Daoy (cell line): ENCODE measurements around the gene A4GNT. TPM values are rescaled to one million over a fixed set of nuclear protein-coding genes. Genes with fewer than 3 reads are reported as not detected.
"Not testable (repeated sequence)": the region's sequence is repeated elsewhere in the genome, so short reads cannot be mapped to it uniquely, and the experiment has no call there.

ENCODE experiments used
- DNase-seq: peaks from one replicate; pipeline ENCODE4 v3.0.0-alpha.2; 2015; ENCODE audit warnings: low read depth
- total RNA-seq: library from RNA; depleted of rRNA; stranded (reverse); fragments of >200 nt; shearing (Covaris generic); gene quantifications from 2 replicates; pipeline ENCODE4 v1.2.3, GENCODE V29; 2014; rRNA removed

The A4GNT gene
- total RNA-seq: not detected in 2 replicates

DNA sequence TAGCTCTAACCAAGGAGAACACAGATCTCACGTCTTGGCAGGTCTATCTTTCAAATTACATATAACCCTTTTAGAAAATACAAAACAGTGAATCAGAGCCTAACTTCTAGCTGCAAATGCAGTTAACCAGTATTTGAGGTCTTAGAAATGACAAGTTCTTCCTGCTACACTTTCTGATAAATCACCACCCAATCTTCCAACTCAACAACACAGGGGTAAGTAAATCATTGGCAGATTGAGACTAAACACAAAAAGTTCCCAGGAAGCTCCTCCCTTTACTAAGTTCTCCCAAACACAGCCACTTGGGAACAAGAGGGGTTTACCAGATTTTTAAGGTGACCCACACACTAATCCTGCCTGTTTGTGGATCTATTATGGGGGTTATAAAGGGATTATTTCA lies at the start of gene A4GNT:
Gene A4GNT (minus strand): TSS at position 152 of the 400 bp plus-strand sequence. CDS start 1,134 bp downstream, outside the sequence.
- DNase-seq: no peak

DNA sequence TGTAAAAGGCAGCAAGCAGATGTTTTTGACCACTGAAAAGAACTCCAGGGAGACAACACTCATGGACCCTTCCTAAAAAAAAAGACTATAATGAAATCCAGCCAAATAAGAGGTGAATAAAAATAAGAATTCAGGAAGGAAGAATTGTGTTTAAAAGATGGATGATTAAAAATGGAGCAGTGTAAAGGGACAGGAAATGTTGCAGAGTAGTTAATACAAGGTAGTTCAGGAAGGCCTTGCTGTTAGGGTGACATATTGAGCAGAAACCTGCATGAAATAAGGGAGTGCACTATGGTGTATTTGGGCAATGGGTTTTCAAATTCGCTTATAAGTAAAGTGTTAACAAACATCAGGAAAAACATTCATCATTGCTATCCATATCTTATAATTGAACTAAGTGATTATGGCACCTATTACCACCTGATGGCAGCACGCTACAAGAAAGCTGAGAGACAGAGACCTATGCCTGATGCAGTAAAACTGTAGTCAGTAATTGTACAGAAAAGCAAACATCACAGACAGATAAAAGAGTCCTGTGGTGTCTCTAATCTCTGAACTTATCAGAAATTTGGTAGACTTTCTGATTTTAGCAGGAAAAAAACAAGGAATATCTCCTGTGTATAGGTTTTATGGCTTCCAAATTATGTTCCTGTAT lies 48.3 kb upstream of the A4GNT start:
- DNase-seq: peak; percentile 29

- DNase-seq: peak; percentile 83
These were observed 42.4 kb upstream of the A4GNT start, which contains the start of gene DBR1 for GRCh38 chr3:138174421-138175131. TSS of gene DBR1 (minus strand) at chr3:138174921. CDS start at chr3:138174795, 126 bp downstream.

- DNase-seq: no peak
These were observed 41.7 kb upstream of the A4GNT start for GRCh38 chr3:138173769-138174420.

DNA sequence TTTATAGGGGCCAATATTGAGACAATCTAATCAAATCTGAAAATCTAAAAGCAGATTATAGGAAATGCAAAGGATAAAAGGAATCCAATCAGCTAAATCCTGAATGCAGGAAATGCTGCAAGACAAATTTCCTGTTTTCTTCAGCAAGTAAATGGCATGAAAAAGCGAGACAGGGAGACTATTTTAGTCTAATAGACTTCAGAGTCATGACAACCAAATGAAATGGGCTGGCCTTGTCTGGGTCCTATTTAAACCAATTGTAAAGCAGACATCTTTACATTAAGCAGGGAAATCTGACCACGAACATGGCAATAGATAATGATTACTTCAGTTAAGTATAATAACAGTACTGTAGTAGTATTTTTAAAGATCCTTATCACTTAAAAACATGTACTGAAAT lies 40.4 kb upstream of the A4GNT start:
- no peak for DNase-seq

DNA sequence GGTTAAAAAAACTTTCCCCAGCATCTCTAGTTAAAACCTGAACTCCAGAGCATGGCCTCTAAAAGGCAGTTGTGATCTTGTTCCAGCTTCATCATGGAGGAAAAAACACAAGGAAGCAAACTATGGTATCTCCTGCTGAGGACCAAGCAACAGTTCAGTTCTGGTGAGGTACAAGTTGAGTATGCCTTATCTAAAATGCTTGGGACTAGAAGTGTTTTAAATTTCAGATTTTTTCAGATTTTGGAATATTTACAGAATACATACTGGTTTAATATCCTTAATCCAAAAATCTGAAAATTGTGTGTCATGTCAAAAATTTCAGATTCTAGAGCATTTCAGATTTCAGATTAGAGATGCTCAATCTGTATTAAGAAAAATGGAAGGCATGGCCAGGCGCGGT lies 32.9 kb upstream of the A4GNT start:
- no peak for DNase-seq

- no peak for DNase-seq
These were observed 25.6 kb upstream of the A4GNT start for GRCh38 chr3:138157743-138158142.

- DNase-seq: no peak
These were observed 22.3 kb upstream of the A4GNT start for GRCh38 chr3:138154534-138154933.

GRCh38 chr3:138148503-138148902 lies 16.3 kb upstream of the A4GNT start:
- no peak for DNase-seq

DNA sequence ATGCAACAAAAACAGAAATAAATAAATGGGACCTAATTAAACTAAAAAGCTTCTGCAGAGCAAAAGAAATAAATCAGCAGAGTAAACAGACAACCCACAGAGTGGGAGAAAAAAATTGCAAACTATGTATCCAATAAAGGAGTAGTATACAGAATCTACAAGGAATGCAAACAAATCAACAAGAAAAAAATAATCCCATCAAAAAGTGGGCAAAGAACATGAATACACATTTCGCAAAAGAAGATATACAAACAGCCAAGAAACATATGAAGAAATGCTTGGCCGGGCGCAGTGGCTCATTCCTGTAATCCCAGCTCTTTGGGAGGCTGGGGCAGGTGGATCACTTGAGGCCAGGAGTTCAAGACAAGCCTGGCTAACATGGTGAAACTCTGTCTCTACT lies 10.0 kb upstream of the A4GNT start:
- not testable (repeated sequence) for DNase-seq

DNA sequence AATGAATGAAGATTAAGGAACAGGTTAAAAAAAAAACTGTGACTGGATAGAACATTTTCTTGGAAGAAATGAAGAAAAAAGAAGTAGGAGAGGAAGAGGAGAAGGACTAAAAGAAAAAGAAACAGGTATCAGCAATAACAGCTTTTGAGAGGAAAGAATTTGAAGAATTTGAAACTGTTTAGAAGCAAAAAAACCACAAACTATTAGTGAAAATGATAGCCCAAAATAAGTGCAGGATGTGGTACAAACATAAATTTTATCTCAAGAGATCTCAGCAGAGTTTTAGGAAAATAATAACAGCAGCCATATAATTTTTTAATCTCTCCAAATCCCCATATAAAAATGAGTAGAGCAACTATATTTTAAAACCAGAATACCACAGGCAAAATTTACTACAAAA lies 8.8 kb upstream of the A4GNT start:
- no peak for DNase-seq

- DNase-seq: no peak
These were observed 7.5 kb upstream of the A4GNT start for GRCh38 chr3:138139691-138140090.

- no peak for DNase-seq
These were observed 5.7 kb upstream of the A4GNT start for GRCh38 chr3:138137861-138138260.

GRCh38 chr3:138136201-138136600 lies 4.0 kb upstream of the A4GNT start:
- no peak for DNase-seq

GRCh38 chr3:138135833-138136194 lies 3.6 kb upstream of the A4GNT start:
- DNase-seq: no peak

GRCh38 chr3:138135146-138135832 lies 3.1 kb upstream of the A4GNT start:
- no peak for DNase-seq

GRCh38 chr3:138127636-138128365 lies 4.4 kb downstream of the A4GNT start:
- no peak for DNase-seq

DNA sequence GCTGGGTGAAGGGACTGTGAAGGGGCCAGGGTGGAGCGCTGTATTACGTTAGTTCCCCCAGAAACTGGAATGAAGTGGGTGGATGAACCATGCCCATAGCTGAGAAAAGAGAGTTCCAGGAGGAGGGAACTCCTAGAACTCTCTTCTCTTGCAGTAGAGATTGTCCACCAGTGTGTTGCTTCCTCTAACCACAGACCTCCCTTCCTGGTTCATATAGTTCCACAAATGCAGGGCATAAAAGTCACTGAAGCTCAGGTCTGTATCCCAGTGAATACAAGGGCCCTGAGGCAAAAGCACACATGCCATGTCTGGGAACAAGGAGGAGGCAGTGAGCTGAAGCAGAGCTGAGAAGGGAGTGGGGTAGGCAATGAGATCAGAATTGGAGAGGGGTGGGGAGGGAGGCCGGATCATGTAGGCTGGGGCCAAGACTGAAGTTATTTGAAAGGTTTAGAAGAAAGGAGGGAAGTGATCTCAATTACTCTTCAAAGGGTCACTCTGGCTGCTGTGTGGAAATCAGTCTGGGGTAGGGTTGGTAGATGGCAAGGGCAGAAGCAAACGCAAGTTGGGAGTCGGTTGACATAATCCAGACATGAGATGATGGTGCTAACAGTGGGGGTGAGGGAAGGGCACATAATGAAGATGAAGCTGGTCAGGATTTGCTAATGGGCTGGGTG lies 6.5 kb downstream of the A4GNT start:
- peak; percentile 25 for DNase-seq

GRCh38 chr3:138124706-138125355 lies 7.4 kb downstream of the A4GNT start:
- DNase-seq: no peak

DNA sequence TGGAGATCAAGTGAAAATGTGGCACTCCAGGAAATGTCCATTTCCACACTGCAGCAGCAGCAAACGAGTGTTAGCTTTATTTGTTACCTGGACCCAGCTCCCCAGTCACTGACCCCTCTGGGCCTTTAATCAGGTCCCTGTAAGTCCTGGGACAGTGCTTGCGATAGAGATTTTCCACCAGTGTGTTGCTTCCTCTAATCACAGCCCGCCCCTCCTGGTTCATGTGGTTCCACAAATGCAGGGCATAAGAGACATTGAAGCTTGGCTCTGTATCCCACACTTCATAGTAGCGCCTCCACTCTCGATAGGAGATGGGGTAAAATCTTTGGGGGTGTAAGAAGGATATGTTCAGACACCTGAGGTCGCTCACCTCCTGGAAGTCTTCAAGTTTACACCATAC lies 8.0 kb downstream of the A4GNT start:
- no peak for DNase-seq

DNA sequence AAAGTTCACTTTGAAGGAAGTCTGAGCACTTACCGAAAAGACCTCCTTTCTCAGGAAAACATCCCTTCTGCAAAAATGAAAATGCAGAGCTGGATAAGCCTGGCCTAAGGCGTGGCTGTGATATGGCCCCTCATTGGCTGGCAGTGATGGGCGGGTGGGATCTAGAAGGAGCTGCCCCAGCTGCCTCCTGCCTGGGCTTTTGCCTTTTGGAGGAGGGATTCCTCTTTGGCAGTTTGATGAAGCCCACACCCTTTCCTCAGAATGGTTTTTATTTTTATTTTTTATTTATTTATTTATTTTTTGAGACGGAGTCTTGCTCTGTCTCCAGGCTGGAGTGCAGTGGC lies 12.8 kb downstream of the A4GNT start:
- no peak for DNase-seq
